Neural cell (in vitro differentiated cells): ENCODE results near the gene IP6K3. TPM values are rescaled to one million over a fixed set of nuclear protein-coding genes. Genes with fewer than 3 reads are reported as not detected.

Experiments
- H2AFZ ChIP-seq: fragments of 200-600, 300-800 bp; sonication (generic), shearing (Covaris generic); 2 replicates; pipeline ENCODE4 v1.6.0; 2014; ENCODE audit warnings: low read depth, mild to moderate bottlenecking, antibody characterized with exemption, low read length, moderate library complexity
- H3F3A ChIP-seq: fragments of 200-600 bp; shearing (Covaris generic); 2 replicates; pipeline ENCODE4 v1.6.1; 2016; ENCODE audit warnings: mild to moderate bottlenecking, moderate library complexity, mixed read lengths, antibody characterized with exemption, low read length; ENCODE audit not compliant: insufficient read depth, poor library complexity, severe bottlenecking
- H3K27ac ChIP-seq: fragments of 200-600, 300-800 bp; sonication (generic), shearing (Covaris generic); 2 replicates; pipeline ENCODE4 v1.5.1; 2014; ENCODE audit warnings: mild to moderate bottlenecking, low read length, moderate library complexity
- H3K27me3 ChIP-seq: fragments of 300-800, 200-600 bp; sonication (generic), shearing (Covaris generic); 2 replicates; pipeline ENCODE4 v1.6.0; 2014; ENCODE audit warnings: mild to moderate bottlenecking, low read depth, low read length, moderate library complexity; ENCODE audit not compliant: insufficient read depth
- H3K36me3 ChIP-seq: fragments of 300-800, 200-600 bp; sonication (generic), shearing (Covaris generic); 2 replicates; pipeline ENCODE4 v1.5.1; 2014; ENCODE audit warnings: mild to moderate bottlenecking, antibody characterized with exemption, low read length, moderate library complexity; ENCODE audit not compliant: insufficient read depth
- H3K4me2 ChIP-seq: fragments of 300-800, 200-600 bp; sonication (generic), shearing (Covaris generic); 2 replicates; pipeline ENCODE4 v1.6.0; 2014; ENCODE audit warnings: mild to moderate bottlenecking, low read length
- H3K4me3 ChIP-seq: fragments of 300-800, 200-600 bp; sonication (generic), shearing (Covaris generic); 2 replicates; pipeline ENCODE4 v1.5.1; 2014; ENCODE audit warnings: mild to moderate bottlenecking, low read length, moderate library complexity
- H3K79me2 ChIP-seq: fragments of 200-600 bp; shearing (Covaris generic); replicated peaks from 2 replicates; pipeline ENCODE4 v1.6.0; 2014; ENCODE audit warnings: mild to moderate bottlenecking, low read length, moderate library complexity; ENCODE audit not compliant: insufficient read depth
- H3K9ac ChIP-seq: fragments of 300-800, 200-600 bp; sonication (generic), shearing (Covaris generic); 2 replicates; pipeline ENCODE4 v1.6.1; 2016; ENCODE audit warnings: mild to moderate bottlenecking, low read length, mixed read lengths
- H3K9me2 ChIP-seq: fragments of 200-600 bp; shearing (Covaris generic); 2 replicates; pipeline ENCODE4 v1.6.1; 2016; ENCODE audit warnings: mild to moderate bottlenecking, low read length, mixed read lengths; ENCODE audit not compliant: insufficient read depth
- H3K9me3 ChIP-seq: fragments of 200-600, 300-800 bp; sonication (generic), shearing (Covaris generic); 2 replicates; pipeline ENCODE4 v1.6.1; 2016; ENCODE audit warnings: mild to moderate bottlenecking, mixed run types, low read length, moderate library complexity, mixed read lengths
- H4K20me1 ChIP-seq: fragments of 200-600 bp; shearing (Covaris generic); 2 replicates; pipeline ENCODE4 v1.6.1; 2016; ENCODE audit warnings: mild to moderate bottlenecking, mixed run types; ENCODE audit not compliant: insufficient read depth
- CTCF ChIP-seq: fragments of 450-650 bp; IDR thresholded peaks from 2 replicates; pipeline ENCODE4 v1.5.1; 2014; ENCODE audit warnings: antibody characterized with exemption, mild to moderate bottlenecking, moderate library complexity; ENCODE audit not compliant: poor library complexity, severe bottlenecking
- EP300 ChIP-seq: fragments of 450-650 bp; conservative IDR thresholded peaks from 2 replicates; pipeline ENCODE4 v1.6.1; 2014; ENCODE audit warnings: antibody characterized with exemption, mild to moderate bottlenecking, moderate library complexity; ENCODE audit not compliant: poor library complexity, severe bottlenecking
- EZH2 ChIP-seq: fragments of 200-600, 300-800 bp; shearing (Covaris generic), sonication (generic); IDR thresholded peaks from 2 replicates; pipeline ENCODE4 v1.6.1; 2014; ENCODE audit warnings: antibody characterized with exemption, low read length, borderline replicate concordance, mild to moderate bottlenecking; ENCODE audit not compliant: insufficient read depth, poor library complexity, severe bottlenecking
- MXI1 ChIP-seq: fragments of 450-650 bp; conservative IDR thresholded peaks from 2 replicates; pipeline ENCODE4 v1.6.1; 2014; ENCODE audit warnings: antibody characterized with exemption, mild to moderate bottlenecking; ENCODE audit not compliant: poor library complexity, severe bottlenecking
- POLR2AphosphoS5 ChIP-seq: IDR thresholded peaks from 2 replicates; pipeline ENCODE4 v1.6.1; 2012
- RAD21 ChIP-seq: fragments of 450-650 bp; conservative IDR thresholded peaks from 2 replicates; pipeline ENCODE4 v1.6.1; 2014; ENCODE audit warnings: antibody characterized with exemption, mild to moderate bottlenecking, moderate library complexity
- REST ChIP-seq: IDR thresholded peaks from 2 replicates; pipeline ENCODE4 v1.6.1; 2012; ENCODE audit warnings: borderline replicate concordance
- SMC3 ChIP-seq: fragments of 450-650 bp; conservative IDR thresholded peaks from 2 replicates; pipeline ENCODE4 v1.6.1; 2014; ENCODE audit warnings: antibody characterized with exemption, mild to moderate bottlenecking, moderate library complexity; ENCODE audit not compliant: poor library complexity
- TAF1 ChIP-seq: IDR thresholded peaks from 2 replicates; pipeline ENCODE4 v1.6.1; 2012; ENCODE audit warnings: low read depth
- polyA plus RNA-seq: library from polyadenylated mRNA; depleted of rRNA; stranded (reverse); fragments of >200 nt; gene quantifications from 2 replicates; pipeline ENCODE4 v1.2.3, GENCODE V29; 2014

IP6K3 gene
- polyA plus RNA-seq, 1 donor from 2014 or later, result not detected

- no peak for TF ChIP-seq RAD21
- no peak for TF ChIP-seq MXI1
These were observed 16.8 kb upstream of the IP6K3 start (continued) for GRCh38 chr6:33763483-33763882.

- TF ChIP-seq EP300 (no peak), POLR2AphosphoS5 (no peak)
These were observed 16.0 kb upstream of the IP6K3 start for GRCh38 chr6:33762713-33763112.

GRCh38 chr6:33761922-33762629, 15.4 kb upstream of the IP6K3 start:
- H3K4me2 ChIP-seq, result no peak overlapping the region
- no peaks in the 10 kb centered on the region for H4K20me1 ChIP-seq
- no peak for TF ChIP-seq CTCF
- no peak for TF ChIP-seq SMC3
- TF ChIP-seq MXI1, result no peak
- TF ChIP-seq EP300, result no peak
- TF ChIP-seq REST, result no peak
- no peak for TF ChIP-seq TAF1
- no peak for TF ChIP-seq EZH2
- no peak for TF ChIP-seq POLR2AphosphoS5
- no peak for TF ChIP-seq RAD21
- H3K4me3 ChIP-seq, result no peak overlapping the region
- H3K9ac ChIP-seq, result no peak overlapping the region
- H3K27me3 ChIP-seq, result no peaks in the 10 kb centered on the region
- H3F3A ChIP-seq, result no peaks in the 10 kb centered on the region
- H3K79me2 ChIP-seq, result no peaks in the 10 kb centered on the region
- no peaks in the 10 kb centered on the region for H3K9me2 ChIP-seq
- H3K27ac ChIP-seq, result no peak overlapping the region
- H3K9me3 ChIP-seq, result no peaks in the 10 kb centered on the region
- H3K36me3 ChIP-seq, result no peaks in the 10 kb centered on the region
- H2AFZ ChIP-seq, result no peak overlapping the region

More at GRCh38 chr6:33762713-33763112, 16.0 kb upstream of the IP6K3 start:
- Histone ChIP-seq H3K79me2 (no peaks in the 10 kb centered on the region), H3K4me3 (no peak overlapping the region), H4K20me1 (no peaks in the 10 kb centered on the region), H3K27ac (no peak overlapping the region), H3K9me3 (no peaks in the 10 kb centered on the region), H2AFZ (no peak overlapping the region), H3K27me3 (no peaks in the 10 kb centered on the region), H3K9me2 (no peaks in the 10 kb centered on the region), H3K4me2 (no peak overlapping the region), H3K9ac (no peak overlapping the region), H3F3A (no peaks in the 10 kb centered on the region), H3K36me3 (no peaks in the 10 kb centered on the region)
